Measurements from ENCODE around the gene ADM5.

The ADM5 gene

GRCh38 chr19:49658566-49659442 is 30.6 kb upstream of the ADM5 start:
- no peak for DNase-seq (ENCODE audit: low read depth in 2 of 2)

GRCh38 chr19:49660338-49660961 is 28.9 kb upstream of the ADM5 start:
- DNase-seq (ENCODE audit: low read depth in 2 of 2): no peak

GRCh38 chr19:49662011-49662410 is 27.4 kb upstream of the ADM5 start:
- no peak for DNase-seq (ENCODE audit: low read depth in 2 of 2)

- no peak for DNase-seq (ENCODE audit: low read depth in 2 of 2)
Observed at GRCh38 chr19:49663224-49663623, 26.2 kb upstream of the ADM5 start.

- DNase-seq (ENCODE audit: low read depth in 2 of 2): peak; percentile 81 to 84
Observed at GRCh38 chr19:49664171-49665035, 25.0 kb upstream of the ADM5 start.

GRCh38 chr19:49665036-49665350 is 24.4 kb upstream of the ADM5 start:
- no peak for DNase-seq (ENCODE audit: low read depth in 2 of 2)

- peak; percentile 98 to 99 for DNase-seq (ENCODE audit: low read depth in 2 of 2)
Observed at GRCh38 chr19:49665351-49666119, 23.9 kb upstream of the ADM5 start, which contains the start of the genes BCL2L12 and IRF3. Gene BCL2L12 (plus strand): TSS chr19:49665933. CDS start chr19:49666693, 760 bp downstream. Gene IRF3 (minus strand): TSS chr19:49665857. CDS start chr19:49664838, 1,019 bp downstream.

GRCh38 chr19:49666120-49666444 is 23.3 kb upstream of the ADM5 start:
- DNase-seq (ENCODE audit: low read depth in 2 of 2): no peak

GRCh38 chr19:49667473-49667872 is 21.9 kb upstream of the ADM5 start:
- no peak for DNase-seq (ENCODE audit: low read depth in 2 of 2)

GRCh38 chr19:49669516-49669915 is 19.9 kb upstream of the ADM5 start:
- no peak for DNase-seq (ENCODE audit: low read depth in 2 of 2)

GRCh38 chr19:49672131-49672919 is 17.1 kb upstream of the ADM5 start:
- DNase-seq (ENCODE audit: low read depth in 2 of 2): peak; percentile 59 to 64

GRCh38 chr19:49676136-49676783 is 13.1 kb upstream of the ADM5 start:
- no peak for DNase-seq (ENCODE audit: low read depth in 2 of 2)

- DNase-seq (ENCODE audit: low read depth in 2 of 2): peak; percentile 95 to 98
Observed at GRCh38 chr19:49676784-49677230, 12.6 kb upstream of the ADM5 start.

GRCh38 chr19:49677231-49677900 is 12.0 kb upstream of the ADM5 start, which contains the start of gene PRMT1:
Gene PRMT1 (plus strand): TSS chr19:49677271. CDS start chr19:49677281, 10 bp downstream.
- DNase-seq (ENCODE audit: low read depth in 2 of 2): no peak

GRCh38 chr19:49677901-49678674 is 11.3 kb upstream of the ADM5 start:
- peak; percentile 60 to 67 for DNase-seq (ENCODE audit: low read depth in 2 of 2)

- DNase-seq (ENCODE audit: low read depth in 2 of 2): no peak
Observed at GRCh38 chr19:49678985-49679770, 10.2 kb upstream of the ADM5 start.

- no peak for DNase-seq (ENCODE audit: low read depth in 2 of 2)
Observed at GRCh38 chr19:49679771-49680413, 9.5 kb upstream of the ADM5 start.

Measured in activated CD8-positive, alpha-beta memory T cell treated with anti-CD3 and anti-CD28 coated beads for 4 hours (primary cell).